HepG2 (cell line): ENCODE data around the gene LMOD1. TPM values are rescaled to one million over a fixed set of nuclear protein-coding genes. Genes with fewer than 3 reads are reported as not detected.
"Not testable (repeated sequence)": the region's sequence is repeated elsewhere in the genome, so short reads cannot be mapped to it uniquely, and the experiment has no call there.

Source experiments
- ATAC-seq: fragments of 200-7000 bp; cut with Tn5 transposase; 3 replicates; pipeline ENCODE4 v1.9.1; 2020; ENCODE audit warnings: mild to moderate bottlenecking, moderate library complexity
- BruUV-seq: library from RNA; stranded (reverse); fragments of 400-500 nt; replicated peaks from 2 replicates; lab custom pipeline; 2021; lab: Mats Ljungman, UMichigan
- CTCF ChIA-PET: fragments of 300-600 bp; formaldehyde crosslinking; extraction: SDS; loops from one replicate; lab custom pipeline; 2021; ENCODE audit warnings: low total read pairs, inconsistent platforms, low intra/inter-chr PET ratio; lab: Yijun Ruan, JAX
- POLR2A ChIA-PET: fragments of 350-600 bp; sonication (Branson Sonifier 250); formaldehyde crosslinking; loops from one replicate; lab custom pipeline; 2020; ENCODE audit warnings: antibody characterized with exemption, inconsistent platforms; lab: Yijun Ruan, JAX
- DNase-seq: peaks from one replicate; pipeline ENCODE4 v3.0.0-alpha.2; 2015; ENCODE audit warnings: low spot score
- FAIRE-seq: peaks from 3 replicates; lab custom pipeline; 2011; peaks lifted over from hg19 to GRCh38; lab: Jason Lieb, UNC
- H2AFZ ChIP-seq: one replicate; pipeline ENCODE4 v1.6.1; 2011; ENCODE audit warnings: low read length, inconsistent platforms
- H3K27ac ChIP-seq: fragments of 300-600 bp; 3 replicates; pipeline ENCODE4 v1.8.0; 2011; ENCODE audit warnings: mixed run types, mild to moderate bottlenecking, mixed read lengths, low read length, inconsistent platforms; ENCODE audit not compliant: insufficient read depth; ENCODE audit errors: extremely low read length
- H3K27me3 ChIP-seq, 2 experiments: fragments of 200-600 bp in 1 of 2; 2 replicates in 1 of 2; 3 replicates in 1 of 2; pipeline versions ENCODE4 v1.6.0 to v1.8.0; 2011; ENCODE audit warnings: low read length in 2 of 2, mild to moderate bottlenecking in 2 of 2, moderate library complexity in 2 of 2, inconsistent platforms in 1 of 2; ENCODE audit not compliant: insufficient read depth in 2 of 2, control insufficient read depth in 1 of 2
- H3K36me3 ChIP-seq, 2 experiments: fragments of 200-600 bp in 1 of 2; replicated peaks in 1 of 2; 2 replicates in 1 of 2; 3 replicates in 1 of 2; pipeline versions ENCODE4 v1.5.1 to v1.8.0; 2011; ENCODE audit warnings: low read length in 2 of 2, inconsistent platforms in 1 of 2; ENCODE audit not compliant: insufficient read depth in 2 of 2, control insufficient read depth in 1 of 2
- H3K4me1 ChIP-seq: 2 replicates; pipeline ENCODE4 v1.5.1; 2012; ENCODE audit warnings: low read length, inconsistent platforms; ENCODE audit not compliant: insufficient read depth
- H3K4me2 ChIP-seq: 2 replicates; pipeline ENCODE4 v1.6.0; 2011; ENCODE audit warnings: low read depth, low read length, inconsistent platforms
- H3K4me3 ChIP-seq, 3 experiments: fragments of 200-600 bp in 1 of 3; sonication (generic), shearing (Covaris generic) in 1 of 3; replicated peaks in 1 of 3; 2 replicates each; pipeline ENCODE4 v1.5.1; 2011 to 2016; ENCODE audit warnings: low read length in 3 of 3, inconsistent platforms in 2 of 3, low read depth in 2 of 3, mild to moderate bottlenecking in 2 of 3, control low read depth in 1 of 3, mixed read lengths in 1 of 3; ENCODE audit not compliant: insufficient read depth in 1 of 3
- H3K79me2 ChIP-seq: one replicate; pipeline ENCODE4 v1.6.1; 2011; ENCODE audit warnings: low read length, inconsistent platforms; ENCODE audit not compliant: insufficient read depth
- H3K9ac ChIP-seq: 2 replicates; pipeline ENCODE4 v1.6.0; 2011; ENCODE audit warnings: mild to moderate bottlenecking, low read depth, low read length, inconsistent platforms; ENCODE audit not compliant: insufficient read depth
- H3K9me3 ChIP-seq: 2 replicates; pipeline ENCODE4 v1.5.1; 2012; ENCODE audit warnings: mild to moderate bottlenecking, low read length
- H4K20me1 ChIP-seq: 2 replicates; pipeline ENCODE4 v1.6.0; 2011; ENCODE audit warnings: inconsistent platforms, mild to moderate bottlenecking, low read length, moderate library complexity; ENCODE audit not compliant: insufficient read depth
- DMTF1 ChIP-seq: sonication (generic); formaldehyde crosslinking; IDR thresholded peaks from 2 replicates; pipeline ENCODE4 v1.4.0; 2020; ENCODE audit warnings: mild to moderate bottlenecking, missing genetic modification reagents
- HNF4G ChIP-seq, 2 experiments: sonication (generic) in 1 of 2; formaldehyde crosslinking in 1 of 2; IDR thresholded peaks; 2 replicates each; pipeline versions ENCODE4 v1.4.0 to v1.6.1; 2011 to 2020; ENCODE audit warnings: borderline replicate concordance in 2 of 2, low read depth in 2 of 2, mild to moderate bottlenecking in 2 of 2, low read length in 1 of 2, missing genetic modification reagents in 1 of 2, moderate library complexity in 1 of 2
- ISX ChIP-seq: sonication (generic); formaldehyde crosslinking; conservative IDR thresholded peaks from 2 replicates; pipeline ENCODE4 v1.5.0; 2020; ENCODE audit warnings: missing genetic modification reagents
- POGK ChIP-seq: sonication (generic); formaldehyde crosslinking; conservative IDR thresholded peaks from 2 replicates; pipeline ENCODE4 v1.8.0; 2022; ENCODE audit warnings: mild to moderate bottlenecking, moderate library complexity, missing genetic modification reagents
- RCOR2 ChIP-seq: IDR thresholded peaks from 2 replicates; pipeline ENCODE4 v1.6.1; 2016; ENCODE audit warnings: missing biosample characterization, missing genetic modification reagents
- XRCC5 ChIP-seq: fragments of 200-400 bp; formaldehyde crosslinking; optimal IDR thresholded peaks from 2 replicates; pipeline ENCODE3; 2017; ENCODE audit warnings: mild to moderate bottlenecking, low read length
- ZFP36 ChIP-seq: fragments of 150-350 bp; IDR thresholded peaks from 2 replicates; pipeline ENCODE4 v1.6.1; 2018; ENCODE audit warnings: borderline replicate concordance, low read length, low read depth; ENCODE audit not compliant: partially characterized antibody
- ZNF274 ChIP-seq: sonication (generic); formaldehyde crosslinking; IDR thresholded peaks from 2 replicates; pipeline ENCODE4 v1.5.1; 2020; ENCODE audit warnings: mild to moderate bottlenecking, missing genetic modification reagents
- ZNF275 ChIP-seq: sonication (generic); formaldehyde crosslinking; IDR thresholded peaks from 2 replicates; pipeline ENCODE4 v1.8.0; 2022; ENCODE audit warnings: missing genetic modification reagents, mild to moderate bottlenecking, inconsistent platforms, borderline replicate concordance
- ZNF329 ChIP-seq: sonication (generic); formaldehyde crosslinking; IDR thresholded peaks from 2 replicates; pipeline ENCODE4 v1.9.0; 2021; ENCODE audit warnings: low read depth, mild to moderate bottlenecking, missing genetic modification reagents
- ZNF331 ChIP-seq: sonication (generic); formaldehyde crosslinking; IDR thresholded peaks from 2 replicates; pipeline ENCODE4 v1.4.0; 2020; ENCODE audit warnings: missing genetic modification reagents
- ZNF431 ChIP-seq: sonication (generic); formaldehyde crosslinking; IDR thresholded peaks from 2 replicates; pipeline ENCODE4 v1.9.0; 2022; ENCODE audit warnings: missing genetic modification reagents, low read depth, mild to moderate bottlenecking, borderline replicate concordance
- ZNF674 ChIP-seq: sonication (generic); formaldehyde crosslinking; IDR thresholded peaks from 2 replicates; pipeline ENCODE4 v1.5.0; 2020; ENCODE audit warnings: low read depth, mild to moderate bottlenecking, missing genetic modification reagents
- ZNF777 ChIP-seq: sonication (generic); formaldehyde crosslinking; IDR thresholded peaks from 2 replicates; pipeline ENCODE4 v1.4.0; 2020; ENCODE audit warnings: missing genetic modification reagents
- WGBS: methylation state at CpG from one replicate; pipeline ENCODE4 v1.1.6; 2017; ENCODE audit warnings: low lambda C conversion rate; 5-methylcytosine and 5-hydroxymethylcytosine counted together
- in situ Hi-C: cut with HindIII; loops from 2 replicates; pipeline ENCODE4 v1.10.0; 2017; ENCODE audit warnings: low pct_unique_long_range_greater_than_20kb; ENCODE audit not compliant: extremely low pct_ligation_motif_present
- intact Hi-C: fragments of 100-400 bp; cut with micrococcal nuclease; formaldehyde crosslinking; loops from one replicate; pipeline ENCODE4 v1.10.0; 2022; ENCODE audit not compliant: unreplicated experiment
- polyA plus RNA-seq, 8 experiments: library from polyadenylated mRNA; depleted of rRNA in 3 of 8; stranded (reverse) in 7 of 8; unstranded in 1 of 8; fragments of >200 nt; fragmentation: Illumina TruSeq in 4 of 8; extraction: Trizol in 4 of 8; gene quantifications; 2 replicates each; pipeline versions ENCODE4 v1.2.1 to v1.2.3, GENCODE V29; 2011 to 2016; ENCODE audit warnings: low read depth in 4 of 8, missing spikeins in 1 of 8, mixed read lengths in 1 of 8; ENCODE audit not compliant: insufficient read depth in 1 of 8
- total RNA-seq, 5 experiments: library from RNA; depleted of rRNA; stranded (reverse); fragments of >200 nt; fragmentation: Illumina TruSeq; extraction: Trizol; gene quantifications; 2 replicates each; pipeline ENCODE4 v1.2.3, GENCODE V29; 2016; ENCODE audit warnings: low read depth in 1 of 5

Gene LMOD1
- total and polyA plus RNA-seq, 2 of the 13 experiments (the other 11 are each of a cell fraction or from before 2014, with no cell fraction given) = not detected

- TF ChIP-seq RCOR2 (CRISPR knock-in tag) (no peak), ZNF275 (CRISPR knock-in tag) (no peak), XRCC5 (peak; percentile 44), ZNF329 (no peak), ZNF674 (CRISPR knock-in tag) (no peak), ZNF331 (CRISPR knock-in tag) (0 out of 2 replicates have a peak, but pooled peaks have one; percentile 21), HNF4G (IDR thresholded peaks at IDR 0.05; ENCODE audit: borderline replicate concordance, low read depth, low read length) (no peak), HNF4G (CRISPR knock-in tag; IDR thresholded peaks at IDR 0.05; ENCODE audit: borderline replicate concordance, low read depth) (no peak), ZNF431 (CRISPR knock-in tag) (no peak), ZFP36 (no peak), ISX (CRISPR knock-in tag) (no peak), DMTF1 (CRISPR knock-in tag) (no peak), ZNF274 (CRISPR knock-in tag) (peak; percentile 49; the same call in 1 of the 2 replicates), ZNF777 (CRISPR knock-in tag) (0 out of 2 replicates have a peak, but pooled peaks have one; percentile 24), POGK (CRISPR knock-in tag) (no peak)
These were observed 4.8 kb downstream of the LMOD1 start (continued) for GRCh38 chr1:201941420-201942128.

- intact Hi-C loops, BruUV-seq, H3K79me2 ChIP-seq, DNase-seq, FAIRE-seq, ATAC-seq, H3K9me3 ChIP-seq, H3K4me2 ChIP-seq, H2AFZ ChIP-seq, H3K9ac ChIP-seq, CTCF ChIA-PET, H3K27ac ChIP-seq, H4K20me1 ChIP-seq, H3K36me3 ChIP-seq, H3K4me1 ChIP-seq, H3K4me3 ChIP-seq, in situ Hi-C loops: not testable (repeated sequence)
- H3K27me3 ChIP-seq = peaks cover 0 to 16% of the 10 kb centered on the region in 2 experiments; a peak in 1 of 5 replicates
- POLR2A ChIA-PET = interaction anchor here (0.9 to 1.0 kb wide), 2 partner anchors 15 to 203 kb away, joined by 3 to 4 read pairs; partner anchors contain the start of gene TIMM17A
- WGBS = 70% methylated on average over 10 of the region's 10 CpGs
These were observed 6.0 kb downstream of the LMOD1 start for GRCh38 chr1:201940316-201940715.
